SK-N-SH (cell line): ENCODE data around the gene UST. TPM values are rescaled to one million over a fixed set of nuclear protein-coding genes. Genes with fewer than 3 reads are reported as not detected.

Experiments
- CTCF ChIA-PET: fragments of 300-600, 350-600 bp; formaldehyde crosslinking; extraction: SDS; loops from one replicate; lab custom pipeline; 2021; lab: Yijun Ruan, JAX
- POLR2A ChIA-PET: fragments of 350-600 bp; sonication (Branson Sonifier 250); formaldehyde crosslinking; extraction: SDS; loops from one replicate; lab custom pipeline; 2020; ENCODE audit warnings: antibody characterized with exemption, inconsistent platforms; lab: Yijun Ruan, JAX
- DNase-seq: peaks from one replicate; pipeline ENCODE4 v3.0.0; 2012
- H2AFZ ChIP-seq: fragments of 200-600 bp; sonication (generic); 2 replicates; pipeline ENCODE4 v1.8.1; 2016; ENCODE audit warnings: antibody characterized with exemption, mild to moderate bottlenecking, low read depth
- H3F3A ChIP-seq: fragments of 200-600 bp; sonication (generic); replicated peaks from 2 replicates; pipeline ENCODE3; 2016; ENCODE audit warnings: antibody characterized with exemption, mild to moderate bottlenecking; ENCODE audit not compliant: insufficient read depth
- H3K27ac ChIP-seq, 2 experiments: fragments of 200-500 bp in 1 of 2; fragments of 200-600 bp in 1 of 2; sonication (Bioruptor generic) in 1 of 2; sonication (generic), shearing (Covaris generic) in 1 of 2; 2 replicates each; pipeline versions ENCODE4 v1.5.1 to v1.6.1; 2014 to 2016; ENCODE audit warnings: low read depth in 2 of 2, inconsistent platforms in 1 of 2, low read length in 1 of 2, mild to moderate bottlenecking in 1 of 2, mixed read lengths in 1 of 2
- H3K27me3 ChIP-seq: fragments of 200-600 bp; sonication (generic), shearing (Covaris generic); 2 replicates; pipeline ENCODE4 v1.6.1; 2016; ENCODE audit warnings: mixed run types; ENCODE audit not compliant: insufficient read depth
- H3K36me3 ChIP-seq, 2 experiments: fragments of 200-500 bp in 1 of 2; fragments of 200-600 bp in 1 of 2; sonication (Bioruptor generic) in 1 of 2; sonication (generic) in 1 of 2; replicated peaks in 1 of 2; 2 replicates each; pipeline versions ENCODE3 to v1.5.1; 2014 to 2016; ENCODE audit warnings: low read length in 1 of 2, mild to moderate bottlenecking in 1 of 2; ENCODE audit not compliant: insufficient read depth in 2 of 2, control insufficient read depth in 1 of 2
- H3K4me1 ChIP-seq, 2 experiments: fragments of 200-500 bp in 1 of 2; fragments of 200-600 bp in 1 of 2; sonication (Bioruptor generic) in 1 of 2; sonication (generic), shearing (Covaris generic) in 1 of 2; 2 replicates each; pipeline versions ENCODE4 v1.5.1 to v1.6.1; 2014 to 2016; ENCODE audit warnings: low read depth in 1 of 2, low read length in 1 of 2, mixed run types in 1 of 2; ENCODE audit not compliant: insufficient read depth in 2 of 2, control insufficient read depth in 1 of 2
- H3K4me2 ChIP-seq: fragments of 200-600 bp; sonication (generic), shearing (Covaris generic); 2 replicates; pipeline ENCODE4 v1.6.1; 2017; ENCODE audit warnings: mixed run types
- H3K4me3 ChIP-seq, 2 experiments: fragments of 200-500 bp in 1 of 2; fragments of 200-600 bp in 1 of 2; sonication (Bioruptor generic) in 1 of 2; sonication (generic), shearing (Covaris generic) in 1 of 2; 2 replicates each; pipeline versions ENCODE4 v1.5.1 to v1.8.1; 2014 to 2016; ENCODE audit warnings: low read depth in 2 of 2, inconsistent platforms in 1 of 2, low read length in 1 of 2, mild to moderate bottlenecking in 1 of 2, mixed read lengths in 1 of 2, moderate library complexity in 1 of 2
- H3K79me2 ChIP-seq: fragments of 200-600 bp; sonication (generic); 2 replicates; pipeline ENCODE4 v1.8.1; 2017; ENCODE audit warnings: mild to moderate bottlenecking; ENCODE audit not compliant: insufficient read depth
- H3K9ac ChIP-seq: fragments of 200-600 bp; sonication (generic); 2 replicates; pipeline ENCODE4 v1.6.1; 2017; ENCODE audit warnings: mixed run types
- H3K9me2 ChIP-seq: fragments of 200-600 bp; sonication (generic); 2 replicates; pipeline ENCODE4 v1.6.1; 2017; ENCODE audit warnings: mixed run types
- H3K9me3 ChIP-seq: fragments of 200-600 bp; sonication (generic); 2 replicates; pipeline ENCODE4 v1.6.1; 2017; ENCODE audit warnings: mixed run types, mild to moderate bottlenecking, moderate library complexity
- H4K20me1 ChIP-seq: fragments of 200-600 bp; sonication (generic); 2 replicates; pipeline ENCODE4 v1.6.1; 2017; ENCODE audit warnings: mild to moderate bottlenecking, mixed run types; ENCODE audit not compliant: insufficient read depth
- EZH2phosphoT487 ChIP-seq: fragments of 200-600 bp; sonication (generic); IDR thresholded peaks from 2 replicates; pipeline ENCODE4 v1.6.1; 2017; ENCODE audit warnings: low read depth, mixed run types, mild to moderate bottlenecking, antibody characterized with exemption, moderate library complexity, borderline replicate concordance
- FOXJ3 ChIP-seq: sonication (generic); formaldehyde crosslinking; IDR thresholded peaks from 2 replicates; pipeline ENCODE4 v1.5.1; 2020; ENCODE audit warnings: mild to moderate bottlenecking, missing genetic modification reagents
- FOXM1 ChIP-seq: IDR thresholded peaks from 2 replicates; pipeline ENCODE4 v1.4.0; 2012; ENCODE audit warnings: low read depth, mild to moderate bottlenecking
- GABPA ChIP-seq: IDR thresholded peaks from 2 replicates; pipeline ENCODE4 v1.4.0; 2012; ENCODE audit warnings: low read depth, mild to moderate bottlenecking
- GATA2 ChIP-seq: sonication (generic); formaldehyde crosslinking; IDR thresholded peaks from 2 replicates; pipeline ENCODE4 v1.5.0; 2020; ENCODE audit warnings: mild to moderate bottlenecking, missing genetic modification reagents
- IRF3 ChIP-seq: fragments of 150-350 bp; IDR thresholded peaks from 2 replicates; pipeline ENCODE4 v1.6.1; 2016; ENCODE audit warnings: mild to moderate bottlenecking, low read depth, low read length
- JUND ChIP-seq: IDR thresholded peaks from 2 replicates; pipeline ENCODE4 v1.4.0; 2012
- MAX ChIP-seq: IDR thresholded peaks from 2 replicates; pipeline ENCODE4 v1.4.0; 2012; ENCODE audit warnings: low read depth
- MXI1 ChIP-seq: IDR thresholded peaks from 2 replicates; pipeline ENCODE4 v1.6.1; 2012; ENCODE audit warnings: mild to moderate bottlenecking, low read depth, low read length, improper control_type of control experiment
- NFIC ChIP-seq: IDR thresholded peaks from 2 replicates; pipeline ENCODE4 v1.4.0; 2012; ENCODE audit warnings: borderline replicate concordance
- NRF1 ChIP-seq: IDR thresholded peaks from 2 replicates; pipeline ENCODE4 v1.6.1; 2012; ENCODE audit warnings: low read depth, mild to moderate bottlenecking, low read length
- POLR2AphosphoS5 ChIP-seq: IDR thresholded peaks from 2 replicates; pipeline ENCODE4 v1.6.1; 2012; ENCODE audit warnings: low read depth, low read length
- RAD21 ChIP-seq: IDR thresholded peaks from 2 replicates; pipeline ENCODE4 v1.6.1; 2012; ENCODE audit warnings: mild to moderate bottlenecking, low read length
- REST ChIP-seq: IDR thresholded peaks from 2 replicates; pipeline ENCODE4 v1.6.1; 2012; ENCODE audit warnings: mild to moderate bottlenecking, low read depth, low read length, moderate library complexity
- RFX5 ChIP-seq: IDR thresholded peaks from 2 replicates; pipeline ENCODE4 v1.6.1; 2012; ENCODE audit warnings: mild to moderate bottlenecking, improper control_type of control experiment, low read length
- RXRA ChIP-seq: IDR thresholded peaks from 2 replicates; pipeline ENCODE4 v1.4.0; 2012; ENCODE audit warnings: low read depth, mild to moderate bottlenecking, borderline replicate concordance
- SIN3A ChIP-seq: IDR thresholded peaks from 2 replicates; pipeline ENCODE4 v1.6.1; 2012; ENCODE audit warnings: low read depth, mild to moderate bottlenecking, low read length, moderate library complexity, borderline replicate concordance
- SMC3 ChIP-seq: IDR thresholded peaks from 2 replicates; pipeline ENCODE4 v1.6.1; 2012; ENCODE audit warnings: low read depth, low read length, improper control_type of control experiment
- TCF12 ChIP-seq: IDR thresholded peaks from 2 replicates; pipeline ENCODE4 v1.4.0; 2012
- TEAD4 ChIP-seq: IDR thresholded peaks from 2 replicates; pipeline ENCODE4 v1.4.0; 2012; ENCODE audit warnings: mild to moderate bottlenecking, borderline replicate concordance; ENCODE audit not compliant: insufficient read depth
- YY1 ChIP-seq: IDR thresholded peaks from 2 replicates; pipeline ENCODE4 v1.4.0; 2012; ENCODE audit warnings: low read depth, mild to moderate bottlenecking
- WGBS: methylation state at CpG from one replicate; pipeline ENCODE4 v1.1.6; 2017; ENCODE audit warnings: low lambda C conversion rate; 5-methylcytosine and 5-hydroxymethylcytosine counted together
- polyA plus RNA-seq, 3 experiments: library from polyadenylated mRNA; depleted of rRNA; stranded (reverse); fragments of >200 nt; gene quantifications; 2 replicates each; pipeline ENCODE4 v1.2.3, GENCODE V29; 2012

The UST gene
- polyA plus RNA-seq, 1 of the 3 experiments (the other 2 are of a cell fraction) = 1.7 TPM

- H3K27me3 ChIP-seq = no peaks in the 10 kb centered on the region
- H3K9me3 ChIP-seq = no peaks in the 10 kb centered on the region
- no peak overlapping the region for H3K4me3 ChIP-seq
- H3K9ac ChIP-seq = no peak overlapping the region
- no peak overlapping the region for H2AFZ ChIP-seq
- no peaks in the 10 kb centered on the region for H3F3A ChIP-seq
- ChIA-PET POLR2A (no interaction called here), CTCF (no interaction called here)
- no peak for TF ChIP-seq MXI1
- no peak for TF ChIP-seq SIN3A
- no peak for TF ChIP-seq JUND
- TF ChIP-seq TEAD4 = no peak
- no peak for TF ChIP-seq RXRA
- TF ChIP-seq GABPA = no peak
- no peak for TF ChIP-seq NFIC
- TF ChIP-seq FOXM1 = no peak
- no peak for TF ChIP-seq YY1
- TF ChIP-seq FOXJ3 = no peak
- no peak for TF ChIP-seq NRF1
- TF ChIP-seq REST = no peak
- no peaks in the 10 kb centered on the region for H4K20me1 ChIP-seq
- no peaks in the 10 kb centered on the region for H3K79me2 ChIP-seq
- no peaks in the 10 kb centered on the region for H3K36me3 ChIP-seq
- 33% methylated on average over 7 of the region's 7 CpGs for WGBS
- no peak for DNase-seq
- H3K4me1 ChIP-seq = no peaks in the 10 kb centered on the region
- H3K9me2 ChIP-seq = no peaks in the 10 kb centered on the region
- no peak overlapping the region for H3K4me2 ChIP-seq
- H3K27ac ChIP-seq = no peak overlapping the region
Observed at GRCh38 chr6:148962854-148963515, 216.2 kb downstream of the UST start.

GRCh38 chr6:148963738-148964137 is 216.9 kb downstream of the UST start:
- Histone ChIP-seq H3F3A (peaks cover 2% of the 10 kb centered on the region), H3K9me3 (no peaks in the 10 kb centered on the region), H3K27me3 (no peaks in the 10 kb centered on the region), H3K36me3 (no peaks in the 10 kb centered on the region), H3K27ac (no peak overlapping the region), H3K4me3 (no peak overlapping the region), H3K79me2 (no peaks in the 10 kb centered on the region), H3K9ac (no peak overlapping the region), H3K4me1 (0 out of 4 replicates have a peak, but pooled peaks cover 0 to 2% of the 10 kb centered on the region in 2 experiments), H3K4me2 (no peak overlapping the region), H3K9me2 (no peaks in the 10 kb centered on the region), H2AFZ (no peak overlapping the region), H4K20me1 (no peaks in the 10 kb centered on the region)
- no peak for DNase-seq
- ChIA-PET POLR2A (no interaction called here), CTCF (no interaction called here)
- TF ChIP-seq GATA2 (CRISPR knock-in tag) (no peak), SMC3 (no peak), JUND (no peak), RFX5 (no peak), IRF3 (no peak), RAD21 (no peak), EZH2phosphoT487 (no peak), SIN3A (no peak), POLR2AphosphoS5 (no peak), TCF12 (no peak), MAX (no peak), TEAD4 (no peak), RXRA (no peak)
- 68% methylated on average over 5 of the region's 5 CpGs for WGBS
